ENCODE data around the gene SHMT1.
"Not testable (repeated sequence)": the region's sequence is repeated elsewhere in the genome, so short reads cannot be mapped to it uniquely, and the experiment has no call there.

Gene SHMT1

GRCh38 chr17:18363101-18364049, at the start of gene SHMT1:
Gene SHMT1, minus strand, starts transcription at chr17:18363550. Its CDS starts 7,569 bp downstream, at chr17:18355981.
- peak; percentile 92 for DNase-seq (ENCODE audit: low read depth in 2 of 2)

- DNase-seq (ENCODE audit: low read depth in 2 of 2) = not testable (repeated sequence)
These were observed 48.7 kb upstream of the SHMT1 start for GRCh38 chr17:18412001-18412538.

- DNase-seq (ENCODE audit: low read depth in 2 of 2) = peak in 1 of 2 donors; percentile 3
These were observed 48.1 kb upstream of the SHMT1 start for GRCh38 chr17:18411377-18411864.

GRCh38 chr17:18410736-18411135, 47.4 kb upstream of the SHMT1 start:
- not testable (repeated sequence) for DNase-seq (ENCODE audit: low read depth in 2 of 2)

- DNase-seq (ENCODE audit: low read depth in 2 of 2) = not testable (repeated sequence)
These were observed 46.0 kb upstream of the SHMT1 start for GRCh38 chr17:18409321-18409720.

GRCh38 chr17:18408906-18409305, 45.6 kb upstream of the SHMT1 start:
- not testable (repeated sequence) for DNase-seq (ENCODE audit: low read depth in 2 of 2)

GRCh38 chr17:18403604-18404003, 40.3 kb upstream of the SHMT1 start:
- DNase-seq (ENCODE audit: low read depth in 2 of 2) = not testable (repeated sequence)

- DNase-seq (ENCODE audit: low read depth in 2 of 2) = not testable (repeated sequence)
These were observed 39.8 kb upstream of the SHMT1 start for GRCh38 chr17:18403166-18403565.

GRCh38 chr17:18401872-18402590, 38.7 kb upstream of the SHMT1 start:
- not testable (repeated sequence) for DNase-seq (ENCODE audit: low read depth in 2 of 2)

GRCh38 chr17:18388728-18389127, 25.4 kb upstream of the SHMT1 start:
- not testable (repeated sequence) for DNase-seq (ENCODE audit: low read depth in 2 of 2)

- not testable (repeated sequence) for DNase-seq (ENCODE audit: low read depth in 2 of 2)
These were observed 24.9 kb upstream of the SHMT1 start for GRCh38 chr17:18388266-18388665.

GRCh38 chr17:18387583-18387982, 24.2 kb upstream of the SHMT1 start:
- not testable (repeated sequence) for DNase-seq (ENCODE audit: low read depth in 2 of 2)

GRCh38 chr17:18384271-18384670, 20.9 kb upstream of the SHMT1 start:
- not testable (repeated sequence) for DNase-seq (ENCODE audit: low read depth in 2 of 2)

- DNase-seq (ENCODE audit: low read depth in 2 of 2) = not testable (repeated sequence)
These were observed 19.7 kb upstream of the SHMT1 start for GRCh38 chr17:18383079-18383481.

GRCh38 chr17:18382441-18383078, 19.2 kb upstream of the SHMT1 start:
- DNase-seq (ENCODE audit: low read depth in 2 of 2) = no peak

GRCh38 chr17:18381953-18382245, 18.5 kb upstream of the SHMT1 start:
- DNase-seq (ENCODE audit: low read depth in 2 of 2) = no peak

- no peak for DNase-seq (ENCODE audit: low read depth in 2 of 2)
These were observed 18.0 kb upstream of the SHMT1 start for GRCh38 chr17:18381158-18381952.

- no peak for DNase-seq (ENCODE audit: low read depth in 2 of 2)
These were observed 17.3 kb upstream of the SHMT1 start for GRCh38 chr17:18380471-18381157.

GRCh38 chr17:18379246-18380146, 16.1 kb upstream of the SHMT1 start:
- DNase-seq (ENCODE audit: low read depth in 2 of 2) = no peak

All from stimulated activated CD8-positive, alpha-beta memory T cell treated with anti-CD3 and anti-CD28 coated beads, Interleukin-15, amount 100 ng/mL, for 48 hours (primary cell).